Amniotic stem cell (primary cell): ENCODE measurements around the gene MACROH2A2.
"Not testable (repeated sequence)": the region's sequence is repeated elsewhere in the genome, so short reads cannot be mapped to it uniquely, and the experiment has no call there.

Experiments
- DNase-seq: peaks from one replicate; lab custom pipeline; 2025; lab: John Stamatoyannopoulos, UW

Gene MACROH2A2

GRCh38 chr10:70052462-70053217 lies at the start of gene MACROH2A2:
Gene MACROH2A2 (plus strand): TSS chr10:70052846. CDS start chr10:70075659, 22,813 bp downstream.
- DNase-seq: peak; percentile 66

DNA sequence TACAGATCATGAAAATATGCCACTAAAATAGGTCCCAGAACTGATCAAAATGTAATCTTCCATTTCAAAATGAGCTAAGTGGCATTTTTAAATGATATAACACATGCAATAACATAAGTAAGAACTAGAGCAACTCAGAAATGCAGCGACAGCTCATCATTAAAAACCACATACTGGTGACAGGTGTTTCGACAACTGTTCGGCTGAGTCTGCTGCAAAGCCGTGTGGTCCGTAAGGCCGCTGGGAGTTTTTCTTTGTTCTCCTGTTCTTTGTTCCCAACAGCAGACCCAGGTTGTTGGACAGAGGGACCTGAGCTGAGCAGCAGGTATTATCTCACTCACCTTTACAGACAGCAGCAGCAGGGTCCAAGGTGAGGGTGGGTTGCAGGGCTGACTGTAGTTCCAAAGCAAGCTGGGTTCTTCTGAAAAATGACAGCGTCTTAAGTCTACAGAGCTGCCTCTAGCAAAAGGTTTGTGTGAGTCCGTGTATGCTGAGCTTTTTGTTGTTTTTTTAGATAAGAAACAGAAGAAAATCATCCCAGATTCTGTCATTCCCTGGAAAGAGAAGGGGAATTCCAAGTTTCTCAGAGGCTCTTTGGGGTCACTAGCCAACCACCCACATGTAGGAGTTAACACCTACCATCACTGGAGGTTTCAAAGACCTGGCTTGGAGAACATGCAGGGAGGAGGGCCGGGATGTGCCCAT lies 45.4 kb upstream of the MACROH2A2 start:
- no peak for DNase-seq

- no peak for DNase-seq
These were observed 21.4 kb upstream of the MACROH2A2 start for GRCh38 chr10:70031215-70031614.

- DNase-seq: no peak
These were observed 19.9 kb upstream of the MACROH2A2 start for GRCh38 chr10:70032667-70033289.

DNA sequence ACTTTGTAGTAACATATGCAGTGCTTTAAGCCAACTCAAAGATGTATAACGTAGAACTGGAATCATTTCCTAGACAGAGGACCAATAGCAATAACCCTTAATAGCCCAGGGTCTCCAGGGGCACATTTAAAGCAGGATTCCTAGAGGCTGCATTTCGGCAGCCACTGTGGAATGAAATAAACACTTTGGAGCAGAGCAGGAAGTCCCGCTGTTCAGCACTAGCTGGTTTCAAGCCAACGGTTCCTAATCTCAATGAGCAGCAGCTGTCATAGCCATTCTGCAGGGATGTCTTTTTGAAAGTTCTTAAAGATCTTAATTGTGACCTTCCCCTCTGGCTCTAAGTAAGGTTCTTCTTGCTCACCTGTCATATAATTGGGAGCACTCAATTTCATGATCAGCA lies 18.4 kb upstream of the MACROH2A2 start:
- DNase-seq: no peak

GRCh38 chr10:70035531-70035930 lies 17.1 kb upstream of the MACROH2A2 start:
- DNase-seq: no peak

GRCh38 chr10:70038923-70039322 lies 13.7 kb upstream of the MACROH2A2 start:
- no peak for DNase-seq

GRCh38 chr10:70041016-70041415 lies 11.6 kb upstream of the MACROH2A2 start:
- DNase-seq: no peak

DNA sequence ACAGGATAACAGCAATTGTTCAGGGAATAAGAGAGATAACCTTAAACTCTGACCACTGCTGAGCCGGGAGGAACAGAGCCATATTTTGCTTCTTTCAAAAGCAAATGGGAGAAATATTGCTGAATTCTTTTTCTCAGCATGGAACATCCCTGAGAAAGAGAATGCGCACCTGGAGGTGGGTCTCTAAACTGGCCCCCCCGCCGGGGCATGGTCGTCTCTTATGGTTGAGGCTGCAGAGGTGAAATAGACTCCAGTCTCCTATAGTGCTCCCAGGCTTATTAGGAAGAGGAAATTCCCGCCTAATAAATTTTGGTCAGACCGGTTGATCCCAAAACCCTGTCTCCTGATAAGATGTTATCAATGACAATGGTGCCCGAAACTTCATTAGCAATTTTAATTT lies 10.9 kb upstream of the MACROH2A2 start:
- DNase-seq: not testable (repeated sequence)

- not testable (repeated sequence) for DNase-seq
These were observed 5.6 kb upstream of the MACROH2A2 start for GRCh38 chr10:70047066-70047465.

DNA sequence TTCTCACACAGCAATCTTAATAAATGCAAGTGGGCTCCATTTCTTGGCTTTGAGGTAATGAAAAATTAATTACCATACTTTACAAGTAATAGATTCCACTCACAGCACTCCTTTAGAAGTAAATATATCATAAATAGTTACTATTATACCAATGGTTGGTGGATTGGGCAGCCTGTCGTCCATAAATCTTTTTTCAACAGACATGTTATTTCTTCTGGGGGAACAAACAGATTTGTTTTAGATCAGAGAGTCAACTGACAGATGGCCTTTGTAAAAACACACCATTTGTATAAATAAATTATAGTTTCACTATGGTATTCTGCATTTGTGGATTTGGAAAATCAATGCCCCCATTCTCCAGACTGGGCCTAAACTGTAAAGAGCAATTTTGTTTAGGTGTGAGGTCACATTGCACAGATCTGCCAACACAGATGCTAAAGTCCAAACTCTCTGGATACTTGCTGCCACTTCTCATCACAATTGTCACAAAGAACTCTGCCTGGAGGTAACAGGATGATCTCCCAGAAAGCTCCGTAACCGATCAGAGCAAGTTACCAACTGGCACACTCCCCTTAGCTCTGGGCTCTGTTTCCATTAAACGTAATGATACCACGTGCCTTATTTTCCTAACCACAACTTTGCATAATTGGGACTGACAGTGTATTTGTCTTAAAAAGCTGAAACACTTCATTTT lies 4.5 kb upstream of the MACROH2A2 start:
- DNase-seq: no peak

- DNase-seq: no peak
These were observed 798 bp upstream of the MACROH2A2 start for GRCh38 chr10:70051848-70052247.

DNA sequence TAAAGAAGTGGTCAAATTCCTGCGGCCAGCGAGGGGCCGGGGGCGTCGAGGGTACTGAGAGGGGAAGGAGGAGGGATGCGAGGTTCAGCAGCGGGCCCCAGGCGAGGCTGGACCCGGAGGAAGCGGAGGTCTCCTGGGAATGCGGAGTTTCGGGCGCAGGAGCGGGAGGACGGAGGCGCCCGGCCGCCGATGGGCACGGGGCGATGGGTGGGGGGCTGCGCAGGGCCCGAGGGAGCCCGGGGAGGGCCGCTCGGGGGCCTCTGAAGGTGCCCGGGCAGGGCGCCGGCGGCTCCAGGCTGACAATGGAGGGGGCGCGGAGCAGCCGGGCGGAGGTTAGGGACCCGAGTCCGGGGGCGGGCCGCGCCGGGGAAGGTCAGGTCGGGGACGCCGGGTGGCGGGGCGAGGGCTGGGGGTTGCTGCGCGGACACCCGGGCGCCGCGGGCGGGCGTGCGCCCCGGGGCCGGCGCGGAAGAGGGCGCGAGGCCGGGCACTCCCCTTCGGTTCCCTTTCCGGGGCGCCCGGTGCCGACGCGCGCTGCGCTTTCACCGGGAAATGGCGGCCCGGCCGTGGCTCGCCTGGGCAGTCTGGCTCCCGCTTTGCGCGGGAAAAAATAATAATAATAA lies 683 bp downstream of the MACROH2A2 start:
- DNase-seq: no peak

- no peak for DNase-seq
These were observed 1.2 kb downstream of the MACROH2A2 start for GRCh38 chr10:70053841-70054288.

- DNase-seq: no peak
These were observed 2.3 kb downstream of the MACROH2A2 start for GRCh38 chr10:70054902-70055301.

DNA sequence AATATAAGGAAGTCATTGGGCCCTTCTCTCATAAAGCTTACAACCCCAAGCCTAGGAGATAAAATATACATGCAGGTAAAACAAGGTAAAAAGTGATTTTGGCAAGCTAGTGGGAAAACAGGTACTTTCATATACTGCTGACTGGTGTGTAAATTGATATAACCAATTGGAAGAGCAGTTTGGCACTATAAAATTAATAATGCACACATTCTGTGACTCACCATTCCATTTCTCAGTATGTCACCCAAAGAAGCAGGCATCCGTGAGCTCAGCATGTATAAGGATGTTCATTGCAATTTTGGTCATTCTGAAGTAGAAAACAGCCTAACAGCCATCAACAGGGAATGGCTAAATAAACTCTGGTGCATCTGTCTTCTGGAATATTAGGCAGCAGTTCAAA lies 2.9 kb downstream of the MACROH2A2 start:
- DNase-seq: no peak

DNA sequence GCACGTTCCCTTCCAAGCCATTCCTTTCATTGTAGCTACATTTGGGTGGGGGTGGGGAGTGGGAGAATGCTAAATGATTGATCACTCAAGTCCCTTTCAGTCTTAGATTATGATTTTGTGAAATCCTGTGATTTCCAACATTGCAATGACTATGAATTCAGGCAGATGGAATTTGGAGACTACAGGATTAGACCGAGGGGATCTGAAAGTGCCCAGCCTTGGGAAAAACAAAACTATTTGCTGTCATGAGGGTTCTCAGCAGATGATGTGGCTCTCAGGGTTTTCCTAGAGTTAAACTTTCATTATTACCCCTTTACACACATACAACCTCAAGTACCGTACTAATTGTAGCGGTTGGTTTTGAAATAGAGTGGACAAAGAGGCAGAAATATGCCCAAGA lies 4.7 kb downstream of the MACROH2A2 start:
- no peak for DNase-seq

- no peak for DNase-seq
These were observed 7.7 kb downstream of the MACROH2A2 start for GRCh38 chr10:70060389-70060788.

GRCh38 chr10:70063418-70064098 lies 10.9 kb downstream of the MACROH2A2 start:
- DNase-seq: no peak

DNA sequence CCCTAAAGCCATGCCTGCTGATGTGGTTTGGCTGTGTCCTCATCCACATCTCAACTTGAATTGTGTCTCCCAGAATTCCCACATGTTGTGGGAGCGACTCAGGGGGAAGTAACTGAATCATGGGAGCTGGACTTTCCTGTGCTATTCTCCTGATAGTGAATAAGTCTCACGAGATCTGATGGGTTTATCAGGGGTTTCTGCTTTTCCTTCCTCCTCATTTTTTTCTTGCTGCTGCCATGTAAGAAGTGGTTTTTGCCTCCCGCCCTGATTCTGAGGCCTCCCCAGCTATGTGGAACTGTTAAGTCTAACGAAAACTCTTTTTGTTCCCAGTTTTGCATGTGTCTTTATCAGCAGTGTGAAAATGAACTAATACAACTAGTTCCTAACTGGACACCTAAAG lies 11.8 kb downstream of the MACROH2A2 start:
- no peak for DNase-seq

- DNase-seq: no peak
These were observed 13.5 kb downstream of the MACROH2A2 start for GRCh38 chr10:70066190-70066589.
